ENCODE measurements around the gene PAPPA. TPM values are rescaled to one million over a fixed set of nuclear protein-coding genes. Genes with fewer than 3 reads are reported as not detected.

The PAPPA gene
- total and polyA plus RNA-seq, 3 experiments from 2014 or later = not detected

GRCh38 chr9:116237456-116237855 lies 83.9 kb downstream of the PAPPA start:
- no peaks in the 10 kb centered on the region for H3K4me1 Mint-ChIP-seq
- no peaks in the 10 kb centered on the region for H3K36me3 ChIP-seq (ENCODE audit: insufficient read depth, low read length)
- H3K4me1 ChIP-seq (ENCODE audit: insufficient read depth, low read length) = no peaks in the 10 kb centered on the region
- H3K36me3 Mint-ChIP-seq = no peaks in the 10 kb centered on the region
- no peak overlapping the region for H3K4me3 ChIP-seq (ENCODE audit: low read length)
- no peak overlapping the region for H3K27ac ChIP-seq (ENCODE audit: low read depth, low read length)
- no peaks in the 10 kb centered on the region for H3K27me3 Mint-ChIP-seq
- ChIA-PET CTCF (no interaction called here), POLR2A (no interaction called here)
- H3K4me3 Mint-ChIP-seq = no peak overlapping the region
- no peak overlapping the region for H3K27ac Mint-ChIP-seq
- H3K27me3 ChIP-seq (ENCODE audit: insufficient read depth, low read length, poor library complexity, severe bottlenecking) = no peaks in the 10 kb centered on the region
- no peaks in the 10 kb centered on the region for H3K9me3 ChIP-seq (ENCODE audit: low read length)
- H3K9me3 Mint-ChIP-seq = peaks cover 0 to 4% (median 0%) of the 10 kb centered on the region in 5 donors
- DNase-seq = no peak

GRCh38 chr9:116238225-116238624 lies 84.6 kb downstream of the PAPPA start:
- ChIA-PET CTCF (no interaction called here), POLR2A (no interaction called here)
- H3K36me3 Mint-ChIP-seq = no peaks in the 10 kb centered on the region
- H3K4me3 ChIP-seq (ENCODE audit: low read length) = no peak overlapping the region
- DNase-seq = no peak
- H3K36me3 ChIP-seq (ENCODE audit: insufficient read depth, low read length) = no peaks in the 10 kb centered on the region
- H3K9me3 ChIP-seq (ENCODE audit: low read length) = no peaks in the 10 kb centered on the region
- no peaks in the 10 kb centered on the region for H3K27me3 Mint-ChIP-seq
- H3K4me1 Mint-ChIP-seq = no peaks in the 10 kb centered on the region
- H3K4me3 Mint-ChIP-seq = no peak overlapping the region
- no peak overlapping the region for H3K27ac ChIP-seq (ENCODE audit: low read depth, low read length)
- H3K9me3 Mint-ChIP-seq = peaks cover 0 to 4% (median 0%) of the 10 kb centered on the region in 5 donors
- no peaks in the 10 kb centered on the region for H3K27me3 ChIP-seq (ENCODE audit: insufficient read depth, low read length, poor library complexity, severe bottlenecking)
- H3K4me1 ChIP-seq (ENCODE audit: insufficient read depth, low read length) = no peaks in the 10 kb centered on the region
- H3K27ac Mint-ChIP-seq = no peak overlapping the region

- Mint-ChIP-seq H3K9me3 (peaks cover 0 to 4% (median 0%) of the 10 kb centered on the region in 5 donors), H3K36me3 (no peaks in the 10 kb centered on the region), H3K4me1 (no peaks in the 10 kb centered on the region), H3K27ac (no peak overlapping the region), H3K4me3 (no peak overlapping the region), H3K27me3 (no peaks in the 10 kb centered on the region)
- H3K4me1 ChIP-seq (ENCODE audit: insufficient read depth, low read length) = no peaks in the 10 kb centered on the region
- ChIA-PET CTCF (no interaction called here), POLR2A (no interaction called here)
- DNase-seq = no peak
- H3K36me3 ChIP-seq (ENCODE audit: insufficient read depth, low read length) = no peaks in the 10 kb centered on the region
- H3K27ac ChIP-seq (ENCODE audit: low read depth, low read length) = no peak overlapping the region
- H3K27me3 ChIP-seq (ENCODE audit: insufficient read depth, low read length, poor library complexity, severe bottlenecking) = no peaks in the 10 kb centered on the region
- no peak overlapping the region for H3K4me3 ChIP-seq (ENCODE audit: low read length)
- no peaks in the 10 kb centered on the region for H3K9me3 ChIP-seq (ENCODE audit: low read length)
Measured at GRCh38 chr9:116238776-116239340, 85.3 kb downstream of the PAPPA start.

- peaks cover 0 to 5% (median 0%) of the 10 kb centered on the region in 5 donors for H3K9me3 Mint-ChIP-seq
- H3K4me1 ChIP-seq (ENCODE audit: insufficient read depth, low read length) = no peaks in the 10 kb centered on the region
- no peak overlapping the region for H3K4me3 ChIP-seq (ENCODE audit: low read length)
- no peaks in the 10 kb centered on the region for H3K27me3 Mint-ChIP-seq
- H3K4me3 Mint-ChIP-seq = no peak overlapping the region
- no peaks in the 10 kb centered on the region for H3K27me3 ChIP-seq (ENCODE audit: insufficient read depth, low read length, poor library complexity, severe bottlenecking)
- POLR2A ChIA-PET = no interaction called here
- CTCF ChIA-PET = no interaction called here
- no peak for DNase-seq
- no peaks in the 10 kb centered on the region for H3K36me3 Mint-ChIP-seq
- H3K27ac ChIP-seq (ENCODE audit: low read depth, low read length) = no peak overlapping the region
- no peaks in the 10 kb centered on the region for H3K4me1 Mint-ChIP-seq
- H3K27ac Mint-ChIP-seq = no peak overlapping the region
- H3K9me3 ChIP-seq (ENCODE audit: low read length) = no peaks in the 10 kb centered on the region
- no peaks in the 10 kb centered on the region for H3K36me3 ChIP-seq (ENCODE audit: insufficient read depth, low read length)
Measured at GRCh38 chr9:116243708-116244107, 90.1 kb downstream of the PAPPA start.

DNA sequence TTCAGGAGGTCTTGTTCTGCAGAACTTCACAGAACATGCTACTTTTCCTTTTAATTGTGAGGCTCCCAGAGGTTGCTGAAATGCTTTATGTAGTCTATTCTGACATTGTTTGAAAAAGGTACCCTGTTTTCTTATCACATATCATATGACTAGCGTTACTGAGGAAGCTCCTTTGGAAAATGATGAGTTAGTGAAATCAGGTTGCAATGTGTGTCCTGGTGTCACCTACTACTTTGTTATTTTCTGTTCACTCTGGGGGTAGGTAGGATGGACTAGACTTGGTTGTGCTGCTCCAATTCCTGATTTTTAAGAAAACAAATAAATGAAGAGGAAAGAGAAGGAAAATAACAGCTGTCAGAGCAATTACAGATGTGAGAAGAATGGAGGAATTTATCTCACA lies 93.7 kb downstream of the PAPPA start:
- peaks cover 0 to 8% (median 0%) of the 10 kb centered on the region in 5 donors for H3K9me3 Mint-ChIP-seq
- POLR2A ChIA-PET = no interaction called here
- no peak overlapping the region for H3K27ac ChIP-seq (ENCODE audit: low read depth, low read length)
- no peaks in the 10 kb centered on the region for H3K27me3 ChIP-seq (ENCODE audit: insufficient read depth, low read length, poor library complexity, severe bottlenecking)
- CTCF ChIA-PET = no interaction called here
- no peaks in the 10 kb centered on the region for H3K4me1 ChIP-seq (ENCODE audit: insufficient read depth, low read length)
- no peak overlapping the region for H3K4me3 Mint-ChIP-seq
- no peak overlapping the region for H3K4me3 ChIP-seq (ENCODE audit: low read length)
- H3K27me3 Mint-ChIP-seq = no peaks in the 10 kb centered on the region
- H3K27ac Mint-ChIP-seq = no peak overlapping the region
- no peaks in the 10 kb centered on the region for H3K36me3 Mint-ChIP-seq
- no peaks in the 10 kb centered on the region for H3K4me1 Mint-ChIP-seq
- no peaks in the 10 kb centered on the region for H3K9me3 ChIP-seq (ENCODE audit: low read length)
- H3K36me3 ChIP-seq (ENCODE audit: insufficient read depth, low read length) = no peaks in the 10 kb centered on the region
- no peak for DNase-seq

GRCh38 chr9:116247791-116248374 lies 94.3 kb downstream of the PAPPA start:
- Mint-ChIP-seq H3K4me1 (no peaks in the 10 kb centered on the region), H3K36me3 (no peaks in the 10 kb centered on the region), H3K4me3 (no peak overlapping the region), H3K9me3 (peaks cover 0 to 8% (median 0%) of the 10 kb centered on the region in 5 donors), H3K27me3 (no peaks in the 10 kb centered on the region), H3K27ac (no peak overlapping the region)
- ChIA-PET CTCF (no interaction called here), POLR2A (no interaction called here)
- no peaks in the 10 kb centered on the region for H3K4me1 ChIP-seq (ENCODE audit: insufficient read depth, low read length)
- H3K27me3 ChIP-seq (ENCODE audit: insufficient read depth, low read length, poor library complexity, severe bottlenecking) = no peaks in the 10 kb centered on the region
- no peak overlapping the region for H3K27ac ChIP-seq (ENCODE audit: low read depth, low read length)
- DNase-seq = no peak
- H3K9me3 ChIP-seq (ENCODE audit: low read length) = no peaks in the 10 kb centered on the region
- H3K36me3 ChIP-seq (ENCODE audit: insufficient read depth, low read length) = no peaks in the 10 kb centered on the region
- H3K4me3 ChIP-seq (ENCODE audit: low read length) = no peak overlapping the region

DNA sequence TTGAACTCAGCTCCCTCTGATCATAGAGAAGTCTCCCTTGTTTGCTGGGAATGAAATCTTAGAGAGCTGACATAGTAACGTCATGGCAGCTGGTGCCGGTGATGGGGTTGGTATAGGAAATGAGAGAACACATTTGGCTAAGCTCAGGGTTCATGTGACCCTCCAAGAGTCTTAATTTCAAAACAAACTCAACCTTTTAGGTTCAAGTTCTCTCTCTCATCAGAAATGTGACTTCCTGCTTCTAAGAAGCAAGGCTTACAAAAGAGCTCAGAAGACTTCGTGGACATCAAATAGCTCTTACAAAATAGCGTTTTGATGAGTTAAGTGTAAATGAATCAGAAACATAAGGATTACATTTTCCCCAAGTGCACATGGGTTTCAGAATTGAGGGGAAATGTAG lies 97.3 kb downstream of the PAPPA start:
- H3K9me3 ChIP-seq (ENCODE audit: low read length) = no peaks in the 10 kb centered on the region
- Mint-ChIP-seq H3K4me3 (no peak overlapping the region), H3K9me3 (peaks cover 0 to 11% (median 0%) of the 10 kb centered on the region in 5 donors), H3K36me3 (no peaks in the 10 kb centered on the region), H3K27me3 (peaks cover 0 to 3% of the 10 kb centered on the region in 2 donors), H3K27ac (no peak overlapping the region), H3K4me1 (no peaks in the 10 kb centered on the region)
- ChIA-PET POLR2A (no interaction called here), CTCF (no interaction called here)
- no peak overlapping the region for H3K27ac ChIP-seq (ENCODE audit: low read depth, low read length)
- H3K36me3 ChIP-seq (ENCODE audit: insufficient read depth, low read length) = no peaks in the 10 kb centered on the region
- H3K4me1 ChIP-seq (ENCODE audit: insufficient read depth, low read length) = no peaks in the 10 kb centered on the region
- H3K27me3 ChIP-seq (ENCODE audit: insufficient read depth, low read length, poor library complexity, severe bottlenecking) = no peaks in the 10 kb centered on the region
- DNase-seq = no peak
- no peak overlapping the region for H3K4me3 ChIP-seq (ENCODE audit: low read length)

GRCh38 chr9:116251366-116251765 lies 97.8 kb downstream of the PAPPA start:
- ChIA-PET POLR2A (no interaction called here), CTCF (no interaction called here)
- Mint-ChIP-seq H3K4me3 (no peak overlapping the region), H3K4me1 (no peaks in the 10 kb centered on the region), H3K36me3 (no peaks in the 10 kb centered on the region), H3K9me3 (peaks cover 0 to 11% (median 0%) of the 10 kb centered on the region in 5 donors), H3K27ac (no peak overlapping the region), H3K27me3 (peaks cover 0 to 3% of the 10 kb centered on the region in 2 donors)
- Histone ChIP-seq H3K36me3 (ENCODE audit: insufficient read depth, low read length) (no peaks in the 10 kb centered on the region), H3K4me3 (ENCODE audit: low read length) (no peak overlapping the region), H3K27me3 (ENCODE audit: insufficient read depth, low read length, poor library complexity, severe bottlenecking) (no peaks in the 10 kb centered on the region), H3K4me1 (ENCODE audit: insufficient read depth, low read length) (no peaks in the 10 kb centered on the region), H3K27ac (ENCODE audit: low read depth, low read length) (no peak overlapping the region), H3K9me3 (ENCODE audit: low read length) (no peaks in the 10 kb centered on the region)
- DNase-seq = no peak
